Breast epithelium (tissue), 4 donors: ENCODE data around the gene OTUD4. TPM values are rescaled to one million over a fixed set of nuclear protein-coding genes. Genes with fewer than 3 reads are reported as not detected.

Experiments
- DNase-seq, 2 donors: peaks; one replicate each; pipeline ENCODE4 v3.0.0-alpha.2; 2019; ENCODE audit warnings: low spot score in 2 of 2
- H3K27ac ChIP-seq, 2 donors: fragments of 200-600 bp; sonication (generic) in 1 of 2; one replicate each; pipeline ENCODE4 v1.5.1; 2016 to 2019; ENCODE audit warnings: mild to moderate bottlenecking in 1 of 2
- H3K27me3 ChIP-seq, 2 donors: fragments of 200-600 bp; sonication (generic) in 1 of 2; one replicate each; pipeline versions ENCODE4 v1.5.1 to v1.6.0; 2017 to 2019; ENCODE audit warnings: control low read depth in 1 of 2, mild to moderate bottlenecking in 1 of 2
- H3K36me3 ChIP-seq: fragments of 200-600 bp; one replicate; pipeline ENCODE4 v1.5.1; 2019
- H3K4me1 ChIP-seq, 2 donors: fragments of 200-600 bp; sonication (generic); one replicate each; pipeline ENCODE4 v1.5.1; 2016 to 2019; ENCODE audit warnings: control low read depth in 1 of 2
- H3K4me3 ChIP-seq, 3 donors: fragments of 200-600 bp; sonication (generic); 1 replicate in 2 of 3; 2 replicates in 1 of 3; pipeline ENCODE4 v1.5.1; 2016 to 2019; ENCODE audit warnings: mild to moderate bottlenecking in 3 of 3, moderate library complexity in 2 of 3
- H3K9me3 ChIP-seq, 2 donors: fragments of 200-600 bp; sonication (generic) in 1 of 2; one replicate each; pipeline ENCODE4 v1.5.1; 2016 to 2019; ENCODE audit warnings: control low read depth in 1 of 2
- POLR2A ChIP-seq: fragments of 450-650 bp; IDR thresholded peaks from one replicate; pipeline ENCODE4 v1.6.1; 2016; ENCODE audit warnings: antibody characterized with exemption, mild to moderate bottlenecking, moderate library complexity
- POLR2AphosphoS5 ChIP-seq, 3 donors: sonication (generic); formaldehyde crosslinking; IDR thresholded peaks; one replicate each; pipeline ENCODE4 v1.6.1; 2017; ENCODE audit warnings: antibody characterized with exemption in 3 of 3
- intact Hi-C: fragments of 100-400 bp; cut with DNase I; formaldehyde crosslinking; loops from one replicate; pipeline ENCODE4 v1.15.1; 2023; ENCODE audit warnings: low total_unique reads
- total RNA-seq, 3 donors: library from RNA; depleted of rRNA; stranded (reverse); fragments of >200 nt; gene quantifications; one replicate each; pipeline ENCODE4 v1.1.0, GENCODE V29; 2016
- TF ChIP-seq, protein P1 (sequence below), 3 donors: fragments of 450-650 bp; IDR thresholded peaks; one replicate each; pipeline ENCODE4 v1.5.1; 2016 to 2017; ENCODE audit warnings: antibody characterized with exemption in 3 of 3, mild to moderate bottlenecking in 3 of 3, moderate library complexity in 3 of 3

OTUD4 gene
- total RNA-seq, 3 donors from 2014 or later = 22.9 to 55.8 (median 35.7) TPM

DNA sequence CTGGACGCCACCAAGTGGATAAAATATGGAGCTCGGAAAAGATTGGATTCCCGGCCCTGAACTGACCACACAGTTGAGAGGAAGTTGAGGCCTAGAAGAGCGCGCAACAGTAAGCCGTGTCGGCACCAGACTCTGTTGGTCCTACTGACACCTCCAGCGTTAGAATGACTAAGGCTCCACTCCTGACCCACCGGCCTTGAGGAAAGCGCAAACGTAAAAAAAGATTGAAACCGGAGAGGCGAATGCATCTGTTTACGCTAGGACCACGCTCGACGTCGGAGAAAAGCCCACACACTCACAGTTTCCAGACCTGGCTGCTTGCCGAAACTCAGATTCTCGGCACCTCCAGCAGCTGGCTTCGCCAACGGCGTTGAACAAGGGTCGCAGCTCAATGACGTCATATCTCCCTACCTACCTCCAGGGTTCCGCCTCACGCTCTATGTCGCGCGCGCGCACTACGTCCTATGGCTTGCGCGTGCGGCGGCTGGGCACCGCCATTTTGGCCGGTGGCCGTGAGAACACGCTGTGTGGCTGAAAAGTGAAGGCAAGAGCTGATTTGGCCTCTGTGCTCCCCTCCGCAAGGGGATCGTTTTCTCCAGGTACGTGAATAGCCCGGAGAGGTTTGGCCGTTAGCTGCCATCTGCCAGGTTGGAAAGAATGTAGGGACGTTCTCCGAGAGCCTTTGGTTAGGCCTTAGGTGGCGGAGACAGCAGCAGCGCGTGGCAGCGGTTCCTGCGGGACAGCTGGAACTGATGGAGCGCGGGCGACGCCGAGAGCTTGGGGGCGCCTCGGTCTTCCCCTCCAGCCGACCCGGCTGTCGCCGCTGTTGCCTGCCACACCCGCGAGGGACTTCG lies 82.3 kb downstream of the OTUD4 start, which contains the start of the genes ABCE1 and ANAPC10:
Gene ABCE1, plus strand, starts transcription at position 491 of the 854 bp plus-strand sequence. CDS start 6,102 bp downstream, outside the sequence.
Gene ANAPC10, minus strand, starts transcription at position 376 of the 854 bp plus-strand sequence. CDS start 2,097 bp downstream, outside the sequence.
- H3K36me3 ChIP-seq = peaks cover 4% of the 10 kb centered on the region
- intact Hi-C loops = no loop called here
- peaks cover 4 to 8% of the 10 kb centered on the region in 2 donors for H3K9me3 ChIP-seq
- peak within 1 kb of the TSS; percentile 68 to 95 (median 69) for H3K4me3 ChIP-seq
- DNase-seq = peak; percentile 92
- peak within 1 kb of the TSS; percentile 95 to 96 for H3K27ac ChIP-seq
- no peaks in the 10 kb centered on the region for H3K27me3 ChIP-seq
- TF ChIP-seq, protein P1, sequence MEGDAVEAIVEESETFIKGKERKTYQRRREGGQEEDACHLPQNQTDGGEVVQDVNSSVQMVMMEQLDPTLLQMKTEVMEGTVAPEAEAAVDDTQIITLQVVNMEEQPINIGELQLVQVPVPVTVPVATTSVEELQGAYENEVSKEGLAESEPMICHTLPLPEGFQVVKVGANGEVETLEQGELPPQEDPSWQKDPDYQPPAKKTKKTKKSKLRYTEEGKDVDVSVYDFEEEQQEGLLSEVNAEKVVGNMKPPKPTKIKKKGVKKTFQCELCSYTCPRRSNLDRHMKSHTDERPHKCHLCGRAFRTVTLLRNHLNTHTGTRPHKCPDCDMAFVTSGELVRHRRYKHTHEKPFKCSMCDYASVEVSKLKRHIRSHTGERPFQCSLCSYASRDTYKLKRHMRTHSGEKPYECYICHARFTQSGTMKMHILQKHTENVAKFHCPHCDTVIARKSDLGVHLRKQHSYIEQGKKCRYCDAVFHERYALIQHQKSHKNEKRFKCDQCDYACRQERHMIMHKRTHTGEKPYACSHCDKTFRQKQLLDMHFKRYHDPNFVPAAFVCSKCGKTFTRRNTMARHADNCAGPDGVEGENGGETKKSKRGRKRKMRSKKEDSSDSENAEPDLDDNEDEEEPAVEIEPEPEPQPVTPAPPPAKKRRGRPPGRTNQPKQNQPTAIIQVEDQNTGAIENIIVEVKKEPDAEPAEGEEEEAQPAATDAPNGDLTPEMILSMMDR (IDR thresholded peaks at IDR 0.05) = peak in 1 of 3 donors; percentile 10
- TF ChIP-seq POLR2AphosphoS5 (IDR thresholded peaks at IDR 0.05) (peak; percentile 86 to 94 (median 93)), POLR2A (peak; percentile 57)
- H3K4me1 ChIP-seq = no peaks in the 10 kb centered on the region

DNA sequence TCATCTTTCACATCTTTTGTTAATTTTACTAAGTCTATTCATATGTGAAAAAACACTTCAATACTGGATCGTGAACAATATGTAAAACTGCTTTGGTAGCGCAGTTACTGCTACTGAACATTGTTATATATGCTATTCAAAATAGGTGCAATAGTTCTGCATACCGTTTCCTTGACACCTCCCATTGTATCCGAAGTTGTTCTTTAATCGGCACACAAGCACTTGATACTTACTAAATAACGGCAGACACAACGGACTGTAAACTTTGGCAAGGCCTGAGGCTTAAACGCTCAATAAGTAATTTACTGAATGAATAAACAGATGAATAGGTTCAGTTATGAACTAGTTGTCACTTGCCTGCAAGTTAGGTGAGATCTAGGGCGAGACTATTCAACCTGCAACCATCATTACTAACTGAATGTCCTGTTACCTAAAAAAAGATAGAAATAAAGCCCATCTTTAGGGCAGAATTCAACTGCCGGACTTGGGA lies 83.0 kb downstream of the OTUD4 start:
- H3K36me3 ChIP-seq = peaks cover 4% of the 10 kb centered on the region
- no peaks in the 10 kb centered on the region for H3K27me3 ChIP-seq
- H3K9me3 ChIP-seq = peaks cover 4 to 8% of the 10 kb centered on the region in 2 donors
- peak overlapping the region; percentile 95 to 96 for H3K27ac ChIP-seq
- TF ChIP-seq POLR2AphosphoS5 (IDR thresholded peaks at IDR 0.05) = no peak
- DNase-seq = no peak
- H3K4me3 ChIP-seq = peak overlapping the region; percentile 68 to 95 (median 69)
- H3K4me1 ChIP-seq = no peaks in the 10 kb centered on the region
- intact Hi-C loops = no loop called here

DNA sequence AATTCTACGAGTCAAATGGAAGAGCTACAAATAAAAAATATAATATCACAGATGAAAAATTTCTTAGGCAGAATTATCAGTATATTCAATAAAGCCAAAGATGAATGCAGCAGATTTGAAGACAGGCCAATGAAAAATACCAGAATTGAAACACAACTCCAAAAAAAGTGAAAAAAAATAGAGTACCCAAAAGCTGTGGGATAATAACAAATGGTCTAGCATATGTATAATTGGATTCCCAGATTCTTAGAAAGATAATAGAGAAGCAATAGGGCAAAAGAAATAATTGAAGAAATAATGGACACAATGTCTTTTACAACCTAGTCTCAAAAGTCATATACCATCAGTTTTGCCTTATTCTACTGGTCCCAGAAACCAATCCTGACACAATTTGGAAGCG lies 86.8 kb downstream of the OTUD4 start:
- intact Hi-C loops = no loop called here

DNA sequence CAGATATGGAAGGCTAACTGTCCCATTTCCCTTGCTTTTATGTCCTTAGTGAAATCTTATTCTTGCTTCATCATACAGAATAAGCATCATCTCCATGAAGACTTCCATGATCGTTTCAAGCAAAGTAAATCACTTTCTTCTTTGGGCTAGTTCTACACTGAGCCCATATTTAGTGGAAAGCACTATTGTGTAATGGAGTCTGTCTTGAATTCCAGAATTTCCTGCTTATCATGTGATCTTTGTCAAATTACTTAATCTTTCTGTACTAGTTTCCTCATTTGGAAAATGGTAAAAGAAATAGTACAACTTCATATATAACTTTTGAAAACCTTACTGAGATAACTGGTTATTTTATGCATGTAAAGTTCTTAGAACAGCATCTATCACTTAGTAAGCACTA lies 90.0 kb downstream of the OTUD4 start:
- intact Hi-C loops = no loop called here
- H3K9me3 ChIP-seq = peaks cover 4 to 8% of the 10 kb centered on the region in 2 donors
- no peaks in the 10 kb centered on the region for H3K27me3 ChIP-seq
- H3K36me3 ChIP-seq = peaks cover 13% of the 10 kb centered on the region
- no peaks in the 10 kb centered on the region for H3K4me1 ChIP-seq
- no peak for DNase-seq
- TF ChIP-seq, protein P1 (IDR thresholded peaks at IDR 0.05) = no peak
- TF ChIP-seq POLR2A = no peak
- TF ChIP-seq POLR2AphosphoS5 (IDR thresholded peaks at IDR 0.05) = no peak
- H3K27ac ChIP-seq = no peak overlapping the region
- no peak overlapping the region for H3K4me3 ChIP-seq

More for the DNA sequence above, 86.8 kb downstream of the OTUD4 start:
- no peak overlapping the region for H3K4me3 ChIP-seq
- no peak overlapping the region for H3K27ac ChIP-seq
- no peaks in the 10 kb centered on the region for H3K27me3 ChIP-seq
- H3K4me1 ChIP-seq = no peaks in the 10 kb centered on the region
- H3K36me3 ChIP-seq = peaks cover 13% of the 10 kb centered on the region
- peaks cover 4 to 8% of the 10 kb centered on the region in 2 donors for H3K9me3 ChIP-seq
- no peak for DNase-seq
- TF ChIP-seq, protein P1 (IDR thresholded peaks at IDR 0.05) = no peak
- no peak for TF ChIP-seq POLR2A
- no peak for TF ChIP-seq POLR2AphosphoS5 (IDR thresholded peaks at IDR 0.05)

DNA sequence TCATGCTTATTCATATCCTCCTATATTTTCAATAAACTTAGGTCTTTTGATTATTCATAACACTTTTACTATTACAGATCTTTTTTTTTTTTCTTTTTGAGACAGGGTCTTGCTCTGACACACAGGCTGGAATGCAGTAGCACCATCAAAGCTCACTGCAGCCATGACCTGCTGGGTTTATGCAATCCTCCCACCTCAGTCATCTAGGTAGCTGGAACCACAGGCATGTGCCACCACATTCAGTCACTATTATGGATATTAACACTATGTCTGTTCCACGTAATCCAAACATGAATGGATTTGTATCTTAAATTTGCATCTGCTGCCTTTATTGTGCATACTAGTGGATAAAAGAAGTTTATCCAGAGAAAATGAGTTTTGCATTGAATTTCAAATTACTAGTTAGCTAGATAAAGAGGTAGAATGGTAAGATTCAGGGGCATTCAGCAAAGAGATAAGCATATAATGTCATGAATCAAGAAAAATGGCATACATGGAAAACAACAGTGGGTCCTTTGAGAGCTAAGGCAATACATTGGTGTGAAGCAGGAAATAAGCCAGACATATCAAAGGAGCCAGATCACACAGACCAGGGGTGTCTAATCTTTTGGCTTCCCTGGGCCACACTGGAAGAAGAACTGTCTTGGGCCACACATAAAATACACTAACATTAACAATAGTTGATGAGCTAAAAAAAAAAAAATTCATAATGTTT lies 96.3 kb downstream of the OTUD4 start:
- no peak for DNase-seq
- TF ChIP-seq POLR2AphosphoS5 (IDR thresholded peaks at IDR 0.05) (no peak), POLR2A (no peak)
- TF ChIP-seq, protein P1 (IDR thresholded peaks at IDR 0.05) = no peak
- H3K36me3 ChIP-seq = no peaks in the 10 kb centered on the region
- no peak overlapping the region for H3K27ac ChIP-seq
- no peak overlapping the region for H3K4me3 ChIP-seq
- H3K4me1 ChIP-seq = no peaks in the 10 kb centered on the region
- intact Hi-C loops = no loop called here
- no peaks in the 10 kb centered on the region for H3K9me3 ChIP-seq
- no peaks in the 10 kb centered on the region for H3K27me3 ChIP-seq
